Measurements from ENCODE around the gene NRK.

Gene NRK

DNA sequence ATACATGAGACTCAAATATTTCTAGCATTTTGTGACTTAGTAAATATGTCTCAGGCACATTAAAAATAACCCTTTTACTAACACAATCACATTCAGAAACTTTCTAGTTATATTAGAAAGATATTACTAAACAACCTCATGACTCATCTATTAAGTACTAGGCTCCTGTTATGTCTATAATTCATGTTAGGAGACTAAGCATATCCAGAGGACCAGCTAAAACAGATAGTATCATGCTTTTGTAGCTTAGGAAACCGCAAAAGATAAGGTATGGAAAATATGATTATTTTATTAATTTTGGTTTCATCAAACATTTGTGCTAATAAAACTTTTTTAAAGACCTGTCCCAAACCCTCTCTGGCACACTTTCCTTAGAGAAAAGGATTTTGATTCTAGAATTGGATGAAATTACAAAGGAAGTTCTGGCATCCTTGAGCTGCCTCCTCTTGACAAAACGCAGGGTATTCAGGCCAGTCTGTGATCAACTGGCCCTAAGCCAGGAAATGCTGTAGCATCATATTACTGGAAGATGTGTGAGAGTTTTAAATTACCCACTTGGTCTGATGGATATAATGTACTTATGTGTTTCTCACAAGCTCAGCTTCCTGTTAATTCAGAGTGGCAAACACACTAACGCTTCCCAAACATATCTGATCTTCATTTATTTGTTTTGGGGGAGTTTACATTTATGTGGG, 60.4 kb downstream of the NRK start:
- peak; percentile 12 for DNase-seq (ENCODE audit: low read depth)
- no peak overlapping the region for H3K4me3 ChIP-seq (ENCODE audit: control insufficient read depth, low read depth, low read length)
- TF ChIP-seq, protein P1, sequence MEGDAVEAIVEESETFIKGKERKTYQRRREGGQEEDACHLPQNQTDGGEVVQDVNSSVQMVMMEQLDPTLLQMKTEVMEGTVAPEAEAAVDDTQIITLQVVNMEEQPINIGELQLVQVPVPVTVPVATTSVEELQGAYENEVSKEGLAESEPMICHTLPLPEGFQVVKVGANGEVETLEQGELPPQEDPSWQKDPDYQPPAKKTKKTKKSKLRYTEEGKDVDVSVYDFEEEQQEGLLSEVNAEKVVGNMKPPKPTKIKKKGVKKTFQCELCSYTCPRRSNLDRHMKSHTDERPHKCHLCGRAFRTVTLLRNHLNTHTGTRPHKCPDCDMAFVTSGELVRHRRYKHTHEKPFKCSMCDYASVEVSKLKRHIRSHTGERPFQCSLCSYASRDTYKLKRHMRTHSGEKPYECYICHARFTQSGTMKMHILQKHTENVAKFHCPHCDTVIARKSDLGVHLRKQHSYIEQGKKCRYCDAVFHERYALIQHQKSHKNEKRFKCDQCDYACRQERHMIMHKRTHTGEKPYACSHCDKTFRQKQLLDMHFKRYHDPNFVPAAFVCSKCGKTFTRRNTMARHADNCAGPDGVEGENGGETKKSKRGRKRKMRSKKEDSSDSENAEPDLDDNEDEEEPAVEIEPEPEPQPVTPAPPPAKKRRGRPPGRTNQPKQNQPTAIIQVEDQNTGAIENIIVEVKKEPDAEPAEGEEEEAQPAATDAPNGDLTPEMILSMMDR (conservative IDR thresholded peaks at IDR 0.05; ENCODE audit: control insufficient read depth, insufficient read depth, low read depth, low read length), result no peak

DNA sequence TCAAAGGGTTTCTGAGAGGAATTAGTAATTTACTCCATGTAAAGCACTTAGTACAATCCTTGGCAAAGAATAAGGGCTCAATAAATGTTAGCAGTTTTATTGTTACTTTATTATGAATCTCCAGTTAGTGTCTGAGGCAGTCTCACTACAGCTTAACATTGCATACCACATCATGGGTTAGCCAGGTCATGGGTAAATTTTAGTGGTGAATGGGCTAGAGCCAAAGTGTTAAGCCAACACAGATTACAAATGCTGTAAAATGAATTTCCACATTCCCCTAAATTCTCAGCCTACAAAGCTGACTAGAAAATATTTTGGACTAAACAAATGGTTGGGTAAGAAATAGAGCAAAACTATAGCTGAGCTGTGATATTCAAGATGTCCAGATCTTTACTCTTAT, 72.4 kb downstream of the NRK start:
- H3K4me3 ChIP-seq (ENCODE audit: control insufficient read depth, low read depth, low read length), result no peak overlapping the region
- TF ChIP-seq, protein P1 (conservative IDR thresholded peaks at IDR 0.05; ENCODE audit: control insufficient read depth, insufficient read depth, low read depth, low read length), result no peak
- DNase-seq (ENCODE audit: low read depth), result no peak

DNA sequence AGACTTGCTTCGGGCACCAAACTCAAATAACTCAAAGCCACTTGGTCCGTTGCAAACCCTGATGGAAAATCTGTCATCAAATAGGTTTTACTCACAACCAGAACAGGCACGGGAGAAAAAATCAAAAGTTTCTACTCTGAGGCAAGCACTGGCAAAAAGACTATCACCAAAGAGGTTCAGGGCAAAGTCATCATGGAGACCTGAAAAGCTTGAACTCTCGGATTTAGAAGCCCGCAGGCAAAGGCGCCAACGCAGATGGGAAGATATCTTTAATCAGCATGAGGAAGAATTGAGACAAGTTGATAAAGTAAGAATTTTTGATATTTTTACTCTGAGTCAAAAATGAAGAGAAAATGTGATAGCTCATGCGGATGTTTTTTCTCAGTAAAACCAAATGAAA, 87.2 kb downstream of the NRK start:
- TF ChIP-seq, protein P1 (conservative IDR thresholded peaks at IDR 0.05; ENCODE audit: control insufficient read depth, insufficient read depth, low read depth, low read length), result no peak
- H3K4me3 ChIP-seq (ENCODE audit: control insufficient read depth, low read depth, low read length), result no peak overlapping the region
- DNase-seq (ENCODE audit: low read depth), result no peak

DNA sequence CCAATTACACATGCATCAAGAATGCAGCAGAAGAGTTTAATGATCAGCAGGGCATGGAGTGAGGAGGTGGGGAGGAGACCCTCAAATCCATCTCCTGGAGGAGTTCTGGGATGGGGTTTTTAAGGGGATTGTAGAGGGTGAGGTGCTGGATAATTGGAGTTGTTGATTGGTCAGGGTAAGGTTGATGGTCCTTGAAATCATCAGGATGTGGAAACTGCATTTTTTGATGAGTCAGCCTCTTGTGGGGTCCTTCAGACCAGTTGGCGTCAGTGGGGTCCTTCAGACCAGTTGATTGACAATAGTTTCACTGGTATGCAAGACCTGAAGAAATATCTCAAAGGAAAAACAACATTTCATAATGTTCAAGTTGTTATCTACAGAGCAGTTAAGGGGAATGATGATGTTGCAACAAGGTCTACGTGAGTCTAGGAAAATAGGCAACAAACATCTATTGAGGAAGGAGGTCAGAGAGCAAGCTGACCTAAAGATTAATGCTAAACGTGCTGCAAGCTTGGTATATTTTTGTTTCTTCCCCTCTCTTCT, 88.3 kb downstream of the NRK start:
- H3K4me3 ChIP-seq (ENCODE audit: control insufficient read depth, low read depth, low read length), result no peak overlapping the region
- no peak for DNase-seq (ENCODE audit: low read depth)
- TF ChIP-seq, protein P1 (conservative IDR thresholded peaks at IDR 0.05; ENCODE audit: control insufficient read depth, insufficient read depth, low read depth, low read length), result no peak

DNA sequence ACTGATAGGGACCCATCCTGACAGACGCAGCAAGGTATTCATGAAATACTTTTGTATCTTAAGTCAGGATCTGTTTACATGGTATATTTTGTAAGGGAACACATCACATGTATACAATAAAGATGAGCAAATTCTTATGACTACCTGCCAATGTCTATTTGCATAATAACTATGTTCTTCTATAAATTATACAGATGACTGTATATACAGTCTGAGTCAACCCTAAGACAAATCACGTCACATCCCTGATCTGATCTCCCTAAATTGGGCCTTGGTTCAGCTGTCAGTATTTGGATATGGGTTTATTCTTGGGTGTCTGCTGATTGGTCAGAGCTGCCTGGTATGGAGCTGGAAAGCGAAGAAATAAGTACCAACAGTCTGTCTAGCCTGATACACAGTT, 122.9 kb downstream of the NRK start:
- TF ChIP-seq, protein P1 (conservative IDR thresholded peaks at IDR 0.05; ENCODE audit: control insufficient read depth, insufficient read depth, low read depth, low read length), result no peak
- no peak overlapping the region for H3K4me3 ChIP-seq (ENCODE audit: control insufficient read depth, low read depth, low read length)
- no peak for DNase-seq (ENCODE audit: low read depth)

DNA sequence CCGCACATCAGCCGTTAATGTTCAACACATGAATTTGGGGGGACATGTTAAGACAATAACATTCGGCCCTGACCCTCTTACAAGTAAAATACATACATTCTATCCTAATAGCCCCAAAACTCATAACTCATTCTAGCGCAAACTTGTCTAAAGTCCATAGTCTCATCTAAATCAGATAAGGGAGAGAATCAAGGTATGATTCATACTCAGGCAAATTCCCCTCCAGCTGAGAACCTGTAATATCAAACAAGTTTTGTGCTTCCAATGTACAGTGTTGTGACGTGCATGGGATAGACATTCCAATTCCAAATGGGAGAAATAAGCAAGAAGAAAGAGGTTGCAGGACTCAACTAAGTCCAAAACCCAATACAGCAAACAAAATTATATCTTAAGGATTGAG, 147.1 kb downstream of the NRK start:
- no peak overlapping the region for H3K4me3 ChIP-seq (ENCODE audit: control insufficient read depth, low read depth, low read length)
- TF ChIP-seq, protein P1 (conservative IDR thresholded peaks at IDR 0.05; ENCODE audit: control insufficient read depth, insufficient read depth, low read depth, low read length), result no peak
- DNase-seq (ENCODE audit: low read depth), result no peak

Data from fibroblast of mammary gland (primary cell).